ENCODE data around the gene ATP11A.

DNA sequence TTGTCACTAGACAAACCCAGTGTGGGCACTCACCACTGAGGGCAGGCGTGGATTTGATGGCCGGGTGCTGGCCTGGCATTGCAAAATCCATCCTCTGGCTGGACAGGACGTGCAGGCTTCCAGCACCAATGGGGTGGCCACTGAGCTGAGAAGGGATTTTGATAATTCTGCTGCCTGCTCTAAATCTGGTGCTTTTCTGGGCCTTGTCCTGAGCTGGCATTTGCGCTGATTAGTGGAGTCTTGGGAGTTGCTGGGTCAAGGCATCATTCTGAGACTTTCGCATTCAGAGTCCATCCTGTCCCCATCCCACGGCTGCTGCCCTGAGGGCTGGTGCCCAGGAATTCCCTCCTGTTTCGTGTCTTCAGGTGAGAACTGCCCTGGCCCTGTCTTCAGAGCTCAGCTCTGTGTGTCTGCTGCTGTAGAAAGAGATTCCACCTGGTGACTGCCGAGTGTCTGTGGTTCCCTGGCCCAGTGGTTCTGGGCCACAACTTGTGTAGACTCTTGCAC, 213.3 kb downstream of the ATP11A start:
- TF ChIP-seq, protein P1, sequence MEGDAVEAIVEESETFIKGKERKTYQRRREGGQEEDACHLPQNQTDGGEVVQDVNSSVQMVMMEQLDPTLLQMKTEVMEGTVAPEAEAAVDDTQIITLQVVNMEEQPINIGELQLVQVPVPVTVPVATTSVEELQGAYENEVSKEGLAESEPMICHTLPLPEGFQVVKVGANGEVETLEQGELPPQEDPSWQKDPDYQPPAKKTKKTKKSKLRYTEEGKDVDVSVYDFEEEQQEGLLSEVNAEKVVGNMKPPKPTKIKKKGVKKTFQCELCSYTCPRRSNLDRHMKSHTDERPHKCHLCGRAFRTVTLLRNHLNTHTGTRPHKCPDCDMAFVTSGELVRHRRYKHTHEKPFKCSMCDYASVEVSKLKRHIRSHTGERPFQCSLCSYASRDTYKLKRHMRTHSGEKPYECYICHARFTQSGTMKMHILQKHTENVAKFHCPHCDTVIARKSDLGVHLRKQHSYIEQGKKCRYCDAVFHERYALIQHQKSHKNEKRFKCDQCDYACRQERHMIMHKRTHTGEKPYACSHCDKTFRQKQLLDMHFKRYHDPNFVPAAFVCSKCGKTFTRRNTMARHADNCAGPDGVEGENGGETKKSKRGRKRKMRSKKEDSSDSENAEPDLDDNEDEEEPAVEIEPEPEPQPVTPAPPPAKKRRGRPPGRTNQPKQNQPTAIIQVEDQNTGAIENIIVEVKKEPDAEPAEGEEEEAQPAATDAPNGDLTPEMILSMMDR (IDR thresholded peaks at IDR 0.05; ENCODE audit: borderline replicate concordance, extremely low read depth, low read length, poor library complexity, severe bottlenecking): no peak
- no peak for TF ChIP-seq EZH2 (IDR thresholded peaks at IDR 0.05; ENCODE audit: borderline replicate concordance, low read depth, low read length, severe bottlenecking)

Measured in DND-41 (cell line).